ENCODE data around the gene PIK3CD.

PIK3CD gene

DNA sequence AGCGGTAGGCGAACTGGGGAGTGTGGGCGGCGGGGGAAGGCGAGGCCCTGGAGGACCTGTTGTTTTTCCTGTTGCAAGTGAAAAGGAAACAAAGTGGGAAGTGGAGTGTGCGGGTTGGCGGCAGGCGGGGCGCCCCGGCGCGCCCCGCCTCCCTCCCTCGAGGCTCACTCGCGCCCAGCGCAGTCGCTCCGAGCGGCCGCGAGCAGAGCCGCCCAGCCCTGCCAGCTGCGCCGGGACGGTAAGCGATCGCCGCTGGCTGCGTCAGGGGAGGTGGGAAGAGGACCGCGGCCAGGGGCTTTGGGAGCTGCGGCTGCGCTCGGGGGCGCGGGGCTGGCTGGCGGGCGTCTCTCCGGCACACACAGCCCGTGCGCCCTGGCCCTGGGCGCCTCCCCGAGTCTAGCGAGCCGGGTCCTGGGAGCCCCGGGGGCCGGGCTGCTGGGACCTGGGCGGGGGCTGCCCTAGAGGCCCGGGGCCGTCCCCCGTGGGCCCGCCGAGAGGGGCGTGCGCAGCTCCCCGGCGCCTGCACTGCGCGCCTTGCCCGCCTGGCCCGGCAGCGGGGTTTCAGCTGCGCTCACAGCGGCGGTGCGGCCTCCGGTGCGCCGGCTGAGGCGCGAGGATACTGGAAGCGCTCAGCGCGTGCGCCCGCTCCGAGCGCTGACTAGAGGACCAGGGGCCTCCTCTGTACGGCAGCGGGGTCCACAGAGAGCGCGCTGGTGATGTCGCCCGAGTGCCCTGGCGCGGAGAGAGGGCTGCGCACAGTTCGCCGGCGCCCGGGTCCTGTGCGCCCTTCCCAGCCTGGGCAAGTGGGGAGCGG, at the start of gene PIK3CD:
Gene PIK3CD (plus strand): TSS at position 167 of the 814 bp plus-strand sequence. CDS start 58,725 bp downstream, outside the sequence.
- no peak for DNase-seq

DNA sequence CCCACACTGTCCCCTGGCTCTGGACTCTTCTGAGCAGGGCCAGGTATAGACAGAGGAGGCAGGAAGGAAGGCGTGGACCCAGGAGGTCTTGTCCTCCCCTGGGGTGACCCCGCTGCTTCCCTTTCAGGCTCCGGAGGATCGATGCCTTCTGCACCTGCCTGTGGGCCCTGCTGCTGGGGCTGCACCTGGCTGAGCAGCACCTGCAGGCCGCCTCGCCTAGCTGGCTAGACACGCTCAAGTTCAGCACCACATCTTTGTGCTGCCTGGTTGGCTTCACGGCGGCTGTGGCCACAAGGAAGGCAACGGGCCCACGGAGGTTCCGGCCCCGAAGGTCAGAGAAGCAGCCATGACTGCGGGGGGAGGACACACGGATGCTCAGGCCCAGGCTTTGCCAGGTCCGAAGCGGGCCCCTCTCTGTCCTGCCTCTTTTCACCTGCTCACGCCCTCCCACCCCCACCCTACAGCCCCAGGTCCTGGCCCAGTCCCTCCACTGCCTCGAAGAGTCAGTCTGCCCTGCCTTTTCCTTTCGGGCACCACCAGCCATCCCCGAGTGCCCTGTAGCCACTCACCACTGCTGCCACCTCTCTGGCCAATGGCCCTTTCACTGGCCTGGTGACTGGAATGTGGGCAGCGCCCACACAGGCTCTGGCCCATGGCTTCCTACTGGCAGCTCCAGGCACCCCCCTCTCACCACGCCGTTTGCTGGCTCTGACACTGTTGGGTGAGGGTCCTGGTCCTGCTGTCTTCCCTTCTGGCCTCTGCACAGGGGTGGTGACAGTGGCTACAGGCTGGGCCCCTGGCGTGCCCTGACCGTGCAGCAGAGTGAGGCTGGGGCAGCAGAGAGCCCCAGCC, 49.4 kb upstream of the PIK3CD start:
- no peak for DNase-seq

DNA sequence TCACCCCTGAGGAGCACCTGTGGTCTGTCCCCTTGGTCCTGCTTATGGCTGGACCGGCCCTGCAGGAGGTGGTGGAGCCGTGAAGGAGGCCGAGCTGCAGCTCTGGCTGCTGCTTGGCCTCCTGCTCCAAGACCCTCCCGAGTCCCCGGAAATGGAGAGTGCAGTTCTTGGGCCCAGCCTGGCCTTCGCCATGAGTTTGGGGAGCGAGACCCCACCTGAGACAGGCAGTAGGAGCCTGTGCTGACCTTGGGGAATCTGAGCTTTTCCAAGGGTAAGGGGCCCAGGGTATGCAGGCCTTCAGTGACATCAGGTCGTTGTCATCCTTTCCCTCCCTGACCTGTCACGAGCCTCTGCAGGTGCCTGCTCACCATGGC, 48.8 kb upstream of the PIK3CD start:
- no peak for DNase-seq

DNA sequence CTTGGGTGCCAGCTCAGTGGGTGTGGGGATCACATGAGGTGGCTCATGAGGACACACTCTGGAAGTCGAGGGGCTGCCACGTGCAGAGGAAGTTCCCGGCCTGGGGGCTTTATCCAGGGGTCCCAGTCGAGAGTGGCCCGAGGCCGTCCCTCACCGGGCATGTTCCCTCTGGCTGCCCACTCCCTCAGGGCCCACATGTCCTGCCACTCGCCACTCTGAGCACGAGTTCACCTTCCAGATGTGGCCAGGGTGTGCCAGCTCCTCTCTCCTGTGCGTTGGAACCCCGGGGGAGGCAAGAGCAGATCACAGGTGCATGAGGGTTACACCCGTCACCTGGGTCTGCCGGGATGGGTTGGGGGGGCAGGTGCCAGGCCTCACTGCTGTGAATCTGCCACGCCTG, 48.2 kb upstream of the PIK3CD start:
- no peak for DNase-seq

DNA sequence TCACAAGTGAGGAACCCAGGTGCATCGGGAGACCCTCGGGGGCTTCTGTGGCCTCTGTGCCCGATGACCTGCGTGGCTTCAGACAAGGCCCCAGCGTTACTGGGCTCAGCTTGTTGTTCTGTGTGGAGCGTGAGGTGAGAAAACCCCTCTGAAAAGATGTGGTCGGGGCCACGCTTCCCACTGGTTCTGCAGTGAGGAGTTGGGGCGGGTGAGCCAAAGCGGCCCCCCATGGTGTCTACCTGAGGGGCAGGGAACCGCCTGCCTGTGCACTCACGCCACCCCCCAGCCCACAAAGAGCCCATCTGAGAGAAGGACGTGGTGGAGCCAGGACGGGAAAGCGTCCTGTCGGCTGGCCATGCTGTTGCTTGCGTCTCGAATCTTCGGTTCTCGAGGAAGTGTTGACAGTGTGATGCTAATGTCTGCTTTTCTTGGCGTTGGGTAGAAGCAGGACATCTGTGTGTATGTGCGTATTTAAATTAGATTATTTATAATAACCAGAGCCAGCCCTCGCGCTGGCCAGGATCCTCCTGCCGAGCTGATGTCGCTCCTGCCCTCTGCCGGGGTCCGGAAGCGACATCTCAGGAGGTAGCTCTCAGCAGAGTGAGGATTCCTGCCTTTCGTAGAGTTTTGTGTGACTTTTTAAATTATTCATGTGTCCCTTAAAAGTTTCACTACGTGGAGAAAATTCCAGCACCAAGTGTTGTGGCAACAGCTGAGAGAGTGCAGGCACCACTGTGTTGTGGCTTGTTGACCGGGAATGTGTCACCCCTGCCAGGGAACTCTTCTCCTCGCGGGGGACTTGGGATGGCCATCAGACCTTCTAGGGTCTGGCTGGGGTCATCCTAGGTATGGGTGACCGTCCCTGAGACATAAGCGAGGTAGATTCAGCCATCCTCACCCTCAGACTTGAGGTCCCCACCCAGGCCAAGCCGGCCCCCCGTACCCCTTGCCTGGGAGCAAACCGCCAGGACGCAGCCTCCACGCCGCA, 47.5 kb upstream of the PIK3CD start:
- DNase-seq: no peak

DNA sequence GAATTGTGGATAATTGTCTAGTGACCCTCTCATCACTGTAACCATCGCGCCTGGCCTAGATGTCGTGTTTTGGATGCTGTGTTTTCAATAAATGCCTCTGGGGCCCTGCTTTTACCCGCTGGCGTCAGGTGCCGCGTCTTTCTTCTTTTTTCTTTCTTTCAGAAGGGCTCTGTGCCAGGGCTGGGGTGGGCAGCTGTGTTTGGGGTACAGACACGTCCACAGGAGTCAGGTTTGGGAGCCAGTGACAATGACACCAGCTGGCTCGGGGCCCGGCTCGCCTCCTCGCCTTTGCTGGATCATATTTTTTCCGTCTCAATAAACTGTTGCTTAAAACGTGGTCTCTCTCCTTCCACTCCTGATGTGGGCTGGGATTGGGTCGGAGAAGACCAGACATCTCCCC, 46.7 kb upstream of the PIK3CD start:
- no peak for DNase-seq

DNA sequence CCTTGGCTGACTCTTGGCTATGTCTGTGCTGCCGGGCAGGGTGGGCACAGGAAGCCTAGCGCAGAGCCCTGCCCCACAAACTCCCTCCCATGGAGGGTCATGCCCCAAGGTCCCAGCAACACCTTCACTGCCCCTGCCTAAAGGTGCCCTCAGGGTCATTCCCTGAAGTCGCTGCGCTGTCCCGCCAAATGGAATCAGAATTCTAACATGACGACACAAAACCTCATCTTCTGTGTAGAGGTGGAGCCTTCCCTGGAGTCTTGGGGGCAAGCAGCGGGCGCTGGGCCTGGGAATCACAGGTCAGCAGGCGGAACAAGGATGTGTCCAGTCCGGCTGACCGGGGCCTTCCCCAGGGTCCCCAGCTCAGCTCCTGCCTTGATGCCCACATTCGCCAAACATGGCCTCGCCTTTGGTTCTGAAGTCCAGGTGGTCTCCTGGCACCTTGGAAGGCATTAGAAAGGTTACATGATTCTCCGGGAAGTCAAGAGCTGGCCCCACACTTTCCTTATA, 45.5 kb upstream of the PIK3CD start:
- no peak for DNase-seq

DNA sequence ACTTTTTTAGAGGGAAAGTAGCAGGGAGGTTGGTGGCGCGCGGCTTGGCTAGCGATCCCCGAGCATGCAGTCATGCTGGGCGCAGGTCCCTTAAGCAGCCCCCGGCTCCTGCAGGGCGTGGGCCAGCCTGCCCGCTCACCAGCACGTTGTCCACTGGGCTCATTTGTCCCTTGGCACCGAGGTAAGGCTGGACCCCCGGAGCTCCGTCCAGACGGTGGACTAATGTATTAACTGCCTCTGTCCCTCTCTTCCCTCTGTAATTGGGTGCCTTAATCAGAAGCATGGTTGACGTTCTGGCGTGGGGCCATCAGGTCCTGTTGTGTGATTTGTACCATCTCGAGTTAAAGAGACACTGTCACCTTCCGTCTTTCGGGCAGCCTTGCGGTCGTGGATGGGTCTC, 45.1 kb upstream of the PIK3CD start:
- DNase-seq: no peak

DNA sequence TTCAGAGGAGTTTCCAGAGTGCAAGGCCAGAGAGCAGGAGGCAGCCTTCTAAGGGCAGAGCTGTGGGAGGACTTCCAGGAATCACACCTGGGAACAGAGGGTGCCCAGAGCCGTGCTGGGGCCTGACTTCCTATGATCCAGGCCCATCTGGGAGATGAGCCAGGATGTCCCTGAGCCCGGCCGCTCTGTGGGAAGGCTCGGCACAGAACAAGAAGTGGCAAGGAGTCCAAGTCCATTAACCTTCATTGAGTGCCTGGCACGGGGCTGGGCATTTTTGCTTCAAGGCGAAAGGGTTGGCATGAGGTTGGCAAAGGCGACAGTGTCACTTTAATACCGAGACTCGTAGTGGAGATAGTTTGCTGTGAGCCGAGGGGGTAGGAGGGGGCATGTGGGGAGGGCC, 44.6 kb upstream of the PIK3CD start:
- no peak for DNase-seq

DNA sequence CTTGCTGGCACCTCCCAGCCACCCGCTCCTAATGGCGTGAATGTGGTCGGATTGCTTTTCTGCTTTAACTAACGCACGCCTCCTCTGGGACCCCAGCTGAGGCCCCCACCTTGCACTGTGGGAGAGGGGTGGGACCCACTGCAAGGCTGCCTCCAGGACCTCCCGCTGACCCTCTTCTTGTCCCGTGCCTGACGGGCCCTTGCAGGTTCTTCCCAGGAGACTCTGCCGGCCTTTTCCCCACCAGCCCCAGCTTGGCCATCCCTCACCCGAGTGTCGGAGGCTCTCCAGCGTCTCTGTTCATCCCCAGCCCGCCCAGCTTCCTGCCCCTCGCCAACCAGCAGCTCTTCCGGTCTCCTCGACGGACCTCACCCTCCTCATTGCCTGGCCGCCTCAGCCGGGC, 44.2 kb upstream of the PIK3CD start:
- no peak for DNase-seq

DNA sequence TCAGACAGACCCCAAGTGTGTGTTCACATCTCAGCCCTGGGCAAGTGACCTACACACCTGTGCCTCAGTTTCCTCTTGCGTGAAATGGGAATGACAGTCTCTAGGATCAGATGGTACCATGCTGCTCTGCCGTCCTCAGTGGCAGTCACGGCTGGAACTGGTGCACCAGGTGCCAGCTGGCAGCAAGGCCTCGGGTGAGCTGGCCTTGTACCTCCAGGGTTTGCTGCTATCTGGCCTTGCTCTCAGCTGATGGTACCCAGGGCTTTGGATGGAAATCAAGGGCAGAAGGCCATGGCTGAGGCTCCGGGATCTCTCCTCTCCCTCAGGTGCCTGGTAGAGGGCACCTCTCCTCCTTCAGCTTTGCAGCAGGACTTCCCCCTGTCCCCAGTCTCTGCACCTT, 41.5 kb upstream of the PIK3CD start:
- DNase-seq: no peak

DNA sequence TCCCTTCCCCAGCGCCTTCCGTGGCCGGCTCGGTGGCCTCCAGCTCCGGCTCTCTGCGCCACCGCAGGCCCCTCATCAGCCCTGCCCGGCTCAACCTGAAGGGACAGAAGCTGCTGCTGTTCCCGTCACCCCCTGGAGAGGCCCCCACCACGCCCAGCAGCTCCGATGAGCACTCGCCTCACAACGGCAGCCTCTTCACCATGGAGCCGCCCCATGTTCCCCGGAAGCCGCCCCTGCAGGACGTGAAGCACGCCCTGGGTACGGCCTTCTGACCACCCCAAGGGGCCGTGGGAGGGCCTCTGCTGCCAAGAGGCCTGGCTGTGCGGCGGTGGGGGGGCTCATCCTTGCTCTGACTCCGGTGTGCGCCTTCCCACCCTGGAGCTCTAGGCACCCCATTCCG, 41.0 kb upstream of the PIK3CD start:
- DNase-seq: no peak

DNA sequence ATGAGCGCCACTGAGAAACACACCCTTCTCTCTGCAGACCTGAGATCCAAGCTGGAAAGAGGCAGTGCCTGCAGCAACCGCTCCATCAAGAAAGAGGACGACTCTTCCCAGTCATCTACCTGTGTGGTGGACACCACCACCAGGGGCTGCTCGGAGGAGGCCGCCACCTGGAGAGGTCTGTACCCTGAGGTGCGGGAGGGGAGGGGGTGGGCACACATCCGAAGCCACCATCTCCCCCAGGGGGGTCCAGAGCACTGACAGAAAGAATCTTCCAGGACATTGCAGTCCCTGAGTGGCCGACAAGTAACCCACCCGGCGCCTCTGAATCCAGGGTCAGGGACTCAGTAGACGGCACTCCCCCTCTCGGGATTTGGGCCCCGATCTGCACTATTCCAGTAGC, 39.8 kb upstream of the PIK3CD start:
- no peak for DNase-seq

DNA sequence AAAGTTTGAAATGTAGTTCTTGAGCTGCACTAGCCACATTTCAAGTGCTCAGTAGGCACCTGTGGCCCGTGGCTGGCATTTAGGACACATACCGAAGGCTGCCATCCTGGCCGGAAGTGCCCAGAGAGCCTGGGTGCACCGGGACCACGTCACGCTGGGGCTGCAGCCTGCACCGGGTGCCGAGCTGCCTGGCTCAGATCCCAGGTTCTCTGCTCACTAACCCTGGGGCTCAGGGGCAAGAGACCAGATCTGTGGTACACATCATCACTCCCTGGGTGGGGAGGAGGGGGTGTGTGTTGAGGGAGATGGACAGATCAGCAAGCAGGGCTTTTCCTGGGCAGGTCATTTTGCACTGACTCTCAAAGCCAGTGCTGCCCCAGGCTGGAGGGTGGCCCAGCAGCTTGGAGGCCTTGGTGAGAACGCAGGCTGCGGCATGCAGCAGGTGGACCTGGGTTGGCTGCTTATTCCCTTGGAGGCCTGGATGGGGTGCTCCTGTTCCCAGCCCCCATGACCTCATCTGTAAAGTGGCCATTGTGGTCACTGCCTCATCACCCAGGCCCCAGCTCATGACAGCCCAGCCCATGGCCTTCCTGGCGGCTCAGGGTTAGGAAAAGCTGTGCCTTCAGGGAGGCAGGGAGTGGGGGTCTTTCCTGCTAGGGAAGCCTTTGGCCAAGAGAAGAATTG, 39.2 kb upstream of the PIK3CD start:
- DNase-seq: no peak

DNA sequence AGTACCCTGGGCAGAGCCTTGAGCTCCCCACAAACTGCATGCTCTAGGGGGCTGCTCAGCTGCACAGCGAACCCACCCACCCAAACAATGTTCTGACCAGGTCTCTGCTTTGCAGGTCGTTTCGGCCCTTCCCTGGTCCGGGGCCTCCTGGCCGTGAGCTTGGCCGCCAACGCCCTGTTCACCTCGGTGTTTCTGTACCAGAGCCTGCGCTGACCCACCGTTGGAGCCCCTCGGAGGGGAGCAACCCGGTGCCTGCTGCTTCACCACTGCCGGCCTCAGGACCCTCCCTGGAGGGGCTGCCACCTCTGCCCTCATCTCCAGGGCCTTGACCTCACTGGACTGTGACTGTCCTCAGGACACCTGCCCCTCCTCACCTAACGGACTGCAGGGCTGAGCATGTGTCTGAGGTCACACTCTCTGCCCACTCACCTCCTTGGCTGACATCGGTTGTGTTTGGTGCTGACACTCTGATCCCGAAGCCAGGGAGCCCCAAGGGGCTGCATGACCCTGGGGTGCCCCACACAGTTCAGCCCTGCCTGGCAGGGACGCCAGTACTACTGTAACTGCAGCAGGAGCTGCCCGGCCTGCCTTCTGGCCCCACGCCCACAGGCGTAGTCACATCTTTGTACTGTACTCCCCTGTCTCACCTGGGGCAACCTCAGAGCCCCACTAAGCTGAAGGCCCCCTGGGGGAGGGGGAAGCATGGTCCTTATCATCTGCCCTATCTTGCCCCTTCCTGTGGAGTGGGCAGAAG, 38.5 kb upstream of the PIK3CD start:
- DNase-seq: no peak

DNA sequence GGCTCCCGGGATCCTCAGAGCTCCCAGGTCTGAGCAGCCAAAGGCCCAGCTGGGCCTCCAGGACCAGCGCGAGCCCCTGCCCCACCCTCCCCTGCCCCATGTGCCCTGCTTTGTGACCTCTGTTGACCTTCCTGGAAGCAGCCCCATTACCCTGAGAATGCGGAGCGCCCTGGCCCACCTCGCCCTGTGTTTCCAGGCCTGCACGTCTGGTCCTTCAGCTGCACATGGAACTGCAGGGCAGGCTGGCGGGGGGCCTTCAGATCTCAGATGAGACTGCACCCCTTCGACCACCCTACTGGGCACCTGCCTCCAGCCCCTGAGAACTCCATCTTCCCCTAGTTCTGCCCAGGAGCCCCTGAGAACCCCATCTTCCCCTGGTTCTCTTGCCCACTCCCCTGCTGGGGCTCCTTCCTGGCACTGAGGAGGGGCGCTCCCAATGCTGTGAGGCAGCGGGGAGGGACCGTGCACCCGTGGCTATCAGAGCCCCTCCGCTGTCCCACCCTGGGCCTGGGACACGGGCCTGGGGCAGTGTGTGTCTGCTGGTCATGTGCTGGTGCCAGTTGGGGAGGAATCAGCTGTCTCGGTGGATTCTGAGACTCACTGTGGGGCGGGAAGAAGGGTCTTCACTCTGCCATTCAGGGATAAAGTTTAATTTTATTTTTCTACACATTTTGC, 37.8 kb upstream of the PIK3CD start:
- DNase-seq: no peak

DNA sequence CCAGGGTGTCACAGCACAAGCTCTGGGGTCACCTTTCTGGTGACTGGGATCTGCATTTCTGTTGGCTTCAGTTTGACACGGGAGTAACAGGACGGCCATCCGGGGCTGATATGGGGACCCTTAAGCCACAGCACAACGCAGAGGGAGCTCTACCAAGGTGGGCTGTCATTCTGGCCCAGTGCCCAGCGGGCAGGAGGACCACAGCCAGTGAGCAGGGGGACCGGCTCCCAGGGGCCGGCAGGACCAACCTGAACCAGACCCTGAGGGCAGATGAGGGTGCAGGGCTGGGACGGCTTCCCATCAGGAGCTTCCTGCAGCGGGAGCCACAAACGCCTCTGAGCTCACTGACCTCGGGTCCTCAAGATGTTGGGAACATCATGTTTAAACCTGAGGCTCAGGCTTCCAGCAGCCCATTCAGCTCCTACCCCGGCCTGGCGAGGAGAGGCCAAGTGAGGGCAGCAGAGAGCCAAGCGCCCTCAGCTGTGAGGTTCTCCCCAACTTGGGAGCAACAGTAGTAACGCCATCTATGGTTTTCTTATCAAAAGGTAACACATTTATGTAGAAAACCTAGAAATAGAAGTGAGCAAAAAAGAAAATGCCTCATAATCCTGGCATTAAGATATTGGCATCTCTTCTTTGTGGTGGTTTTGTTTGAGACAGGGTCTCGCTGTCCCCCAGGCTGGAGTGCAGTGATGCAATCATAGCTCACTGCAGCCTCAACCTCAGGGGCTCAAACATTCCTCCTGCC, 36.0 kb upstream of the PIK3CD start:
- DNase-seq: peak; percentile 49

DNA sequence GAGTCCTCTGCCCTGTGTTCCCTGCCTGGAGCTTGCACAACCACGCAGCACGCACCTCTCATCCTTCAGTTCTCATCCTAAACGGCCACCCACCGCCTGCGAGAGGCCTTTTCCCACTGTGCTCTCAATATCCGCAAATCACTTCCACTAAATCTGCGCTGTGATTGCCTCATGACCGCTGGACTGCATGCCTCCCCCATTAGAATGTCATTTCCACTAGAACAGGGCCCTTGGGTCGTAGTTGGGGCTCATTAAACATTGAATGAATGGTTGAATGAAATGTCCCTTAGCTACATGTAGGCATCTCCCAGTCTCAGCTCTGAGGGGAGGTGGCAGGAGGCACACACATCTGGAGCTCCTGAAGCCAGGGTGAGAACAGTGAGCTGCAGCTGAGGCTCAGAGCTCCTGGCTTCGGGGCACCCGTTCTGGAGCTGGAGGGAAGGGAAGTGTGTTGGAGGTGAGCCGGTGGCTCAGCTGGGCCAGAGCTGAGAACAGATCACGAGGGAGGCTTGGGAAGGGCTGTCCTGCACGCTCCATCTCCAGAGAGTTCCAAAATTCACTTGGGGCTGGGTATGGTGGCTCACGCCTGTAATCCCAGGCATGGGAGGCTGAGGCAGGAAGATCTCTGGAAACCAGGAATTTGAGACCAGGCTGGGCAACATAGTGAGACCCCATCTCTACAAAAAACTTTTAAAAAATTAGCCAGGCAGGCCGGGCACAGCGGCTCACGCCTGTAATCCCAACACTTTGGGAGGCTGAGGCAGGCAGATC, 32.4 kb upstream of the PIK3CD start:
- no peak for DNase-seq

DNA sequence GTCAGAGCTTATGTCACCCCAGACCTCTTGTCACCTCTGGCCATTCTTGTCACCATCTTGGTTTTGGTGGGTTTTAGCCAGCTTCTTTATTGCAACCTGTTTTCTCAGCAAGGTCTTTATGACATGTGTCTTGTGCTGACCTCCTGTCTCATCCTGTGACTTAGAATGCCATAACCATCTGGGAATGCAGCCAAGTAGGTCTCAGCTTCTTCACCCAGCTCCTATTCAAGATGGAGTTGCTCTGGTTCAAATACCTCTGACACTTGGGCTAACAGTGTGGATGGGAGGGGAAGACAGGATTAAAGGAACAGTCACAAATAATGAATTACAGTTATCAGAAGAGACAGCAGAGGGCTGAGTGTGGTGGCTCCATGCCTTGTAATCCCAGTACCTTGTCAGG, 30.5 kb upstream of the PIK3CD start:
- no peak for DNase-seq
